K562 (cell line): Measurements from ENCODE around the gene AKT3. TPM values are rescaled to one million over a fixed set of nuclear protein-coding genes. Genes with fewer than 3 reads are reported as not detected.

Source experiments
- ATAC-seq: fragments of 200-7000 bp; cut with Tn5 transposase; 3 replicates; pipeline ENCODE4 v1.9.1; 2020; ENCODE audit warnings: moderate library complexity
- BruUV-seq: library from RNA; stranded (reverse); fragments of 400-500 nt; replicated peaks from 2 replicates; lab custom pipeline; 2021; lab: Mats Ljungman, UMichigan
- CTCF ChIA-PET: fragments of 300-600 bp; formaldehyde crosslinking; extraction: SDS; loops from one replicate; lab custom pipeline; 2021; ENCODE audit warnings: low intra/inter-chr PET ratio; lab: Yijun Ruan, JAX
- POLR2A ChIA-PET: fragments of 300-600, 350-650 bp; sonication (Branson Sonifier 250); formaldehyde crosslinking; extraction: SDS; loops from one replicate; lab custom pipeline; 2021; ENCODE audit warnings: antibody characterized with exemption, inconsistent platforms; lab: Yijun Ruan, JAX
- DNase-seq, 4 experiments: peaks; one replicate each; pipeline versions ENCODE4 v3.0.0 to v3.0.0-alpha.2; 2011 to 2018; ENCODE audit warnings: low spot score in 3 of 4, mixed read lengths in 3 of 4; ENCODE audit errors: extremely low read depth in 1 of 4
- FAIRE-seq: peaks from 2 replicates; lab custom pipeline; 2011; peaks lifted over from hg19 to GRCh38; lab: Jason Lieb, UNC
- H2AFZ ChIP-seq: 2 replicates; pipeline ENCODE4 v1.6.0; 2011; ENCODE audit warnings: low read depth, low read length, control low read depth, inconsistent platforms
- H3K27ac ChIP-seq: fragments of 200-600 bp; 3 replicates; pipeline ENCODE4 v1.8.0; 2011; ENCODE audit warnings: low read depth, mild to moderate bottlenecking, control low read depth, inconsistent platforms, low read length, moderate library complexity, mixed read lengths; ENCODE audit errors: extremely low read depth
- H3K27me3 ChIP-seq, 2 experiments: fragments of 300-600 bp in 1 of 2; 2 replicates in 1 of 2; 3 replicates in 1 of 2; pipeline versions ENCODE4 v1.6.0 to v1.8.0; 2011; ENCODE audit warnings: inconsistent platforms in 2 of 2, low read length in 2 of 2, mild to moderate bottlenecking in 1 of 2, mixed read lengths in 1 of 2, moderate library complexity in 1 of 2; ENCODE audit not compliant: control insufficient read depth in 2 of 2, insufficient read depth in 2 of 2
- H3K36me3 ChIP-seq: fragments of 300-600 bp; 3 replicates; pipeline ENCODE4 v1.8.0; 2011; ENCODE audit warnings: mild to moderate bottlenecking, low read length, inconsistent platforms; ENCODE audit not compliant: control insufficient read depth, insufficient read depth
- H3K4me1 ChIP-seq, 2 experiments: fragments of 200-600 bp in 1 of 2; replicated peaks in 1 of 2; 2 replicates in 1 of 2; 3 replicates in 1 of 2; pipeline versions ENCODE4 v1.5.1 to v1.8.0; 2011; ENCODE audit warnings: inconsistent platforms in 2 of 2, low read length in 2 of 2, mild to moderate bottlenecking in 1 of 2, mixed read lengths in 1 of 2, moderate library complexity in 1 of 2; ENCODE audit not compliant: control insufficient read depth in 2 of 2, insufficient read depth in 2 of 2
- H3K4me2 ChIP-seq: 2 replicates; pipeline ENCODE4 v1.6.1; 2011; ENCODE audit warnings: low read length, control low read depth, inconsistent platforms, mixed read lengths; ENCODE audit not compliant: insufficient read depth
- H3K4me3 ChIP-seq: fragments of 200-600 bp; sonication (generic), shearing (Covaris generic); 2 replicates; pipeline ENCODE4 v1.5.1; 2016; ENCODE audit warnings: control low read depth, inconsistent platforms
- H3K79me2 ChIP-seq: fragments of 200-600 bp; 3 replicates; pipeline ENCODE4 v1.8.0; 2011; ENCODE audit warnings: low read length, inconsistent platforms; ENCODE audit not compliant: control insufficient read depth, insufficient read depth
- H3K9ac ChIP-seq, 2 experiments: 2 replicates each; pipeline versions ENCODE4 v1.6.0 to v1.6.1; 2011; ENCODE audit warnings: low read depth in 2 of 2, low read length in 2 of 2, control low read depth in 1 of 2, inconsistent platforms in 1 of 2, mild to moderate bottlenecking in 1 of 2, mixed read lengths in 1 of 2; ENCODE audit not compliant: insufficient read depth in 1 of 2
- H3K9me1 ChIP-seq: one replicate; pipeline ENCODE4 v1.6.0; 2011; ENCODE audit warnings: inconsistent platforms, mild to moderate bottlenecking, low read length, moderate library complexity; ENCODE audit not compliant: control insufficient read depth, insufficient read depth
- H3K9me3 ChIP-seq: replicated peaks from 2 replicates; pipeline ENCODE4 v1.5.1; 2011; ENCODE audit warnings: low read depth, low read length, inconsistent platforms; ENCODE audit not compliant: control insufficient read depth, insufficient read depth
- H4K20me1 ChIP-seq: replicated peaks from 2 replicates; pipeline ENCODE4 v1.6.1; 2011; ENCODE audit warnings: low read length, inconsistent platforms, mixed read lengths; ENCODE audit not compliant: control insufficient read depth, insufficient read depth
- ZNF347 ChIP-seq: fragments of 450-650 bp; formaldehyde crosslinking; IDR thresholded peaks from 2 replicates; pipeline ENCODE4 v1.4.0; 2020; ENCODE audit warnings: low read depth, mild to moderate bottlenecking, moderate library complexity
- WGBS: fragments of 100-300 bp; shearing (Covaris generic); methylation state at CpG from one replicate; pipeline ENCODE4 v1.1.6; 2016; ENCODE audit warnings: low coverage, mixed read lengths; ENCODE audit not compliant: insufficient coverage; ENCODE audit errors: missing lambda C conversion rate; 5-methylcytosine and 5-hydroxymethylcytosine counted together
- in situ Hi-C: fragments of 300-500 bp; cut with MboI; formaldehyde crosslinking; loops from 4 replicates; pipeline ENCODE4 v1.15.0; 2018; ENCODE audit warnings: inconsistent platforms, mixed read lengths
- intact Hi-C: fragments of 100-400 bp; cut with micrococcal nuclease; formaldehyde crosslinking; loops from 2 replicates; pipeline ENCODE4 v1.14.2; 2022
- polyA plus RNA-seq, 8 experiments: library from polyadenylated mRNA; depleted of rRNA in 4 of 8; stranded (reverse) in 5 of 8; unstranded in 3 of 8; fragments of >200 nt; fragmentation: Nextera tagmentation in 2 of 8; fragmentation: Illumina TruSeq in 1 of 8; extraction: Ambion mirVana in 2 of 8; extraction: Trizol in 1 of 8; gene quantifications; 2 replicates each; pipeline versions ENCODE4 v1.2.1 to v1.2.3, GENCODE V29; 2011 to 2014; ENCODE audit warnings: inconsistent platforms in 1 of 8, missing spikeins in 1 of 8
- total RNA-seq, 7 experiments: library from RNA; depleted of rRNA in 6 of 7; stranded (reverse); fragments of >200 nt in 6 of 7; fragmentation: Illumina TruSeq in 2 of 7; extraction: Trizol in 2 of 7; gene quantifications; 2 replicates each; pipeline versions ENCODE4 v1.2.1 to v1.2.3, GENCODE V29; 2011 to 2021; ENCODE audit warnings: low replicate concordance in 1 of 7
- TF ChIP-seq, protein P1 (sequence below), 3 experiments: IDR thresholded peaks in 2 of 3; conservative IDR thresholded peaks in 1 of 3; 2 replicates each; pipeline ENCODE4 v1.5.1; 2011 to 2012; ENCODE audit warnings: low read length in 3 of 3, mild to moderate bottlenecking in 3 of 3, control low read depth in 2 of 3, improper control_type of control experiment in 1 of 3, inconsistent platforms in 1 of 3, low read depth in 1 of 3, mixed read lengths in 1 of 3, moderate library complexity in 1 of 3; ENCODE audit not compliant: insufficient read depth in 2 of 3

Gene AKT3
- total and polyA plus RNA-seq, 9 of the 15 experiments (the other 6 are each of a cell fraction or from before 2014, with no cell fraction given), result 0.04 to 0.54 (median 0.18) TPM; not detected in 1

DNA sequence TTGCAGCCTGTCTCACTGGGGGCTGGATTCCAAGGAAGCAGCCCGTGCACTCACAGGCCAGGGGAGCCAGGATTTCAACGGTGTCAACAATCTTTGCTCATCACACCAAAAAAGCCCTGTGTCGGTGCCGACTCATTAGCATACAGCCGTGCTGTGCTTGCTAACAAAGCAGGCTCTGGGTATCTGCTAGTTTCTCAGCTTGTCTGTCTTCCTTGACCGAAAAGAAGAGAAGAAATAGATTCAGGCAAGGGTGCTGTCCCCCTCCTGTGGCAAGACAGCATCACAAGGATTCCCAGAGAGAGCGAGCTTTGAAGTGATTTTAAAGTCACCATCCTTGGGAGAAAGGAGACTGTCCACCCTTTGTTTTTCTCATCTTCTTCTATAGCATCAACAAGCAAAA is 379.5 kb downstream of the AKT3 start:
- Histone ChIP-seq H3K9me1 (peaks cover 5% of the 10 kb centered on the region), H2AFZ (no peak overlapping the region), H3K4me2 (no peak overlapping the region), H3K79me2 (no peaks in the 10 kb centered on the region), H3K9ac (no peak overlapping the region), H3K4me3 (no peak overlapping the region), H3K9me3 (no peaks in the 10 kb centered on the region), H3K27ac (no peak overlapping the region)
- POLR2A ChIA-PET, result interaction anchor here (1.0 kb wide), 1 partner anchor 15 kb away, joined by 3 read pairs; no protein-coding TSS in a partner anchor
- intact Hi-C loops (loop anchor here (2.0 kb wide), 1 partner anchor 126 kb away; no protein-coding TSS in a partner anchor), in situ Hi-C loops (no loop called here)
- no peak for DNase-seq
- FAIRE-seq, result no peak
- BruUV-seq, result no TSS peak
- TF ChIP-seq ZNF347 (CRISPR knock-in tag), result no peak
- TF ChIP-seq, protein P1, sequence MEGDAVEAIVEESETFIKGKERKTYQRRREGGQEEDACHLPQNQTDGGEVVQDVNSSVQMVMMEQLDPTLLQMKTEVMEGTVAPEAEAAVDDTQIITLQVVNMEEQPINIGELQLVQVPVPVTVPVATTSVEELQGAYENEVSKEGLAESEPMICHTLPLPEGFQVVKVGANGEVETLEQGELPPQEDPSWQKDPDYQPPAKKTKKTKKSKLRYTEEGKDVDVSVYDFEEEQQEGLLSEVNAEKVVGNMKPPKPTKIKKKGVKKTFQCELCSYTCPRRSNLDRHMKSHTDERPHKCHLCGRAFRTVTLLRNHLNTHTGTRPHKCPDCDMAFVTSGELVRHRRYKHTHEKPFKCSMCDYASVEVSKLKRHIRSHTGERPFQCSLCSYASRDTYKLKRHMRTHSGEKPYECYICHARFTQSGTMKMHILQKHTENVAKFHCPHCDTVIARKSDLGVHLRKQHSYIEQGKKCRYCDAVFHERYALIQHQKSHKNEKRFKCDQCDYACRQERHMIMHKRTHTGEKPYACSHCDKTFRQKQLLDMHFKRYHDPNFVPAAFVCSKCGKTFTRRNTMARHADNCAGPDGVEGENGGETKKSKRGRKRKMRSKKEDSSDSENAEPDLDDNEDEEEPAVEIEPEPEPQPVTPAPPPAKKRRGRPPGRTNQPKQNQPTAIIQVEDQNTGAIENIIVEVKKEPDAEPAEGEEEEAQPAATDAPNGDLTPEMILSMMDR (IDR thresholded peaks at IDR 0.05 in 2 of 3, conservative IDR thresholded peaks at IDR 0.05 in 1 of 3; ENCODE audit: insufficient read depth in 2 of 3, low read depth in 1 of 3, low read length in 3 of 3), result peak in 1 of 3 experiments; percentile 22; a peak in 1 of 6 replicates
- TF ChIP-seq, all 486 proteins: peak for 1
- no peaks in the 10 kb centered on the region for H3K36me3 ChIP-seq
- H4K20me1 ChIP-seq, result no peaks in the 10 kb centered on the region
- CTCF ChIA-PET, result interaction anchor here (0.6 to 0.7 kb wide), 3 partner anchors 127 to 1843 kb away, joined by 3 to 5 read pairs (median 4); no protein-coding TSS in a partner anchor
- WGBS, result 51% methylated on average over 7 of the region's 7 CpGs
- H3K27me3 ChIP-seq, result no peaks in the 10 kb centered on the region
- H3K4me1 ChIP-seq, result peaks cover 6 to 15% of the 10 kb centered on the region in 2 experiments; a peak in 2 of 5 replicates
- ATAC-seq, result no peak
